ENCODE measurements around the gene GPR27.

GPR27 gene

DNA sequence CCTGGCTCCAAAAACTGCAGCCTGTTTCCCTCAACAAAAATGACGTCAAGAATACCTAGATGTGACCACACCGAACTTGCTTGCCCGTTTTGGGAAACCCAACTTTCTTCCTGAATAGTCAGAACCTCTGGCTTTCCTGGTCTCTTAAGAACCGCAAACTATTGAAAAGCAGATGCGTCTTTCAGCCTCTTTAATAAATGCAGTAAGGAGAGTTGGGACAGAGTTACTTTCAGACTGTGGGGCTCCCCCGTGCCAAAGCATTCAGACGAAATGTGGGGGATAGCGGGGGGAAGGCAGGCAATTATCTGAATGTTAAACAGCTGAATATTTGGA, 32.5 kb downstream of the GPR27 start:
- DNase-seq (ENCODE audit: low read depth in 2 of 2), result no peak

DNA sequence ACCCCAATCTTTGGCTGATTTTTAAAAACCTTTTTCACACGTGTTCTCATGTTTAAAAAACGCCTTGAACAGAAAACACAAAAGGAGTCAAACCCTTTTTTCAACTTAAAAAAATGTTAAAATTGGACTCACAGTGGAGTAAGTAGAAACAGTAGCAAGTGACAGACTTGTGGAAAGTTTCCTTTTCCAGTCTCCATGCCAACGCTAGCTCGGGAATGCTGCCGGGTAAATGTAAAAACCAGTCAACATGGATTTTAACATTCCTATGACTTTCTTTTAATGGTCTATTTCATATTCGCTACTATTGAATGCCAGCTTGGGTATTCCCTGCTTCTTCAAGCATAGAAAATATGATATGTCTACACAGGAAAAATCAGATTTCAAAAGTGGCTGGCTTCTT, 32.9 kb downstream of the GPR27 start:
- DNase-seq (ENCODE audit: low read depth in 2 of 2), result no peak

DNA sequence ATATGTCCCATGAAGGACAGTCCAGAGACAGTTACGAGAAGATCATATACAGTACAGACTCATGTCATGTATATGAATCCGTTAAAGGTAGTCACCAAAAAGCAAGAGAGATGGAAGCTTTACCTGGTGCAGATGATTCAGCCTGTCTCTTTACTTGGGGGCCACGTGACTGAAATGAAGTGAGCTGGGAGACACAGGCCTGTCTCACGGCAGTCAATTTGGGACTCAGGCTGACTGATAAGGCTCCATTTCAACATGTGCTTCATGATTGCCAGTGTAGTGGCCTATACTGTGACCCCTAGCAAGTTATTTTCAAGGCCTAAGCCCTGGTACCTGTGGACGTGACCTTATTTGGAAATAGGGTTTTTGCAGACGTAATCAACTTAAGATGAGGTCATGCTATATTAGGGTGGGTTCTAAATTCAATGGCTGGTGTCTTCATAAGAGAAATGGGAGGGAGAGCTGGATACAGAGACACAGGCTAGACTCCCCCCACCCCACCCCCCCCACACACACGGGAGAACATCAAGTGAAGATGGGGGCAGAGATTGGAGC, 34.3 kb downstream of the GPR27 start:
- no peak for DNase-seq (ENCODE audit: low read depth in 2 of 2)

DNA sequence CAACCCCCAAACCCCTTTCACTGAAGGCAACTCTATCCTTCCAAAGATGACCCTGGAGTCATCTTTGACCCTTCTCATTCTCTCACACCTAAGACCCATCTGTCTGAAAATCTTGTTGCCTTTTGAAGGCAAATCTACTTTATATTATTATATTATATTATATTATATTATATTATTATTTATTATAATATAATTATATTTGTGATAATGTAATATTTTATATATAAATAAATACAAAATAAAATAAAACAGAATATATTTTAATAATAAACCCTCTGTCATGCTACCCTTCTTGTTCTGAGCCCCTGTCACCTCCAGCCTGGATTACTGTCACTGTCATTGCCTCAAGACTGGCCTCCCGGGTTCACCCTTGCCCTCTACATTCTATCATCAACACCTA, 36.3 kb downstream of the GPR27 start:
- no peak for DNase-seq (ENCODE audit: low read depth in 2 of 2)

DNA sequence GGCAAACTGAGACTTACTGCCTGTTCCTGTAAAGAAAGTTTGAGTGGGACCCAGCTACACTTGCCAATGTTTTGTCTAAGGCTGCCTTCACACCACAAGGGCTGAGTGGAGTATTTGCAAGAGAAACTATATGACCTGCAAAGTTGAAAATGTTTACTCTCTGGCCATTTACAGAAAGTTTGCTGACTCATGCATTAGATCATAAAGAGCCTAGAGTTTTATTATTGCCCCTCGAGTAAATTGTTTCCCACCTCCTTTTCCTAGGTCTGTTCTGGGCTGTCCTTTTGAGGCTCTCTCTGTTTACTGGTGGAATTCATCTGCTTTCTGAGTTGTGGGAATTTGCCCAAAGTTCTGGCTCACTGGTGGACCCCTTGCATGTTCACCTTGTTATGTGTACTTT, 38.0 kb downstream of the GPR27 start:
- no peak for DNase-seq (ENCODE audit: low read depth in 2 of 2)

GRCh38 chr3:71796290-71796689, 42.6 kb downstream of the GPR27 start:
- no peak for DNase-seq (ENCODE audit: low read depth in 2 of 2)

DNA sequence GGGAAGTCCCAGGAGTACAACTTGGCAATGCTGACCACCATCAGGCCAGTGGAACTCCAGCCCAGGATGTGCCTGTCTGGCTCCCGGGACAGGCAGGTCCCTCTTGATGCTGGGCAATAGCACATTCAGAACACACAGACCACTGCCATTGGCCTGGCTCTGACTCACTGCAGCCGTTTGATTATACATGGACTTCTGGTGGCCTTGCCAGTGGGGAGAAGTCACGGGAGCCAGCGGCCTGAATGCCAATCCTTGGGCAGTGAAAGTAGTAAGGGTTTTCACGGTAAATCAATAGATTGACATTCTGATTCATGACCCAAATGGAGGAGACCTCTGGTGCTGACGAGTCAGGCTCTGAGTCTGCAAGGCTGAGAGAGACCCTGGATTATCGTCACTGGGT, 43.8 kb downstream of the GPR27 start:
- DNase-seq (ENCODE audit: low read depth in 2 of 2), result no peak

GRCh38 chr3:71800023-71800422, 46.4 kb downstream of the GPR27 start:
- DNase-seq (ENCODE audit: low read depth in 2 of 2), result no peak

DNA sequence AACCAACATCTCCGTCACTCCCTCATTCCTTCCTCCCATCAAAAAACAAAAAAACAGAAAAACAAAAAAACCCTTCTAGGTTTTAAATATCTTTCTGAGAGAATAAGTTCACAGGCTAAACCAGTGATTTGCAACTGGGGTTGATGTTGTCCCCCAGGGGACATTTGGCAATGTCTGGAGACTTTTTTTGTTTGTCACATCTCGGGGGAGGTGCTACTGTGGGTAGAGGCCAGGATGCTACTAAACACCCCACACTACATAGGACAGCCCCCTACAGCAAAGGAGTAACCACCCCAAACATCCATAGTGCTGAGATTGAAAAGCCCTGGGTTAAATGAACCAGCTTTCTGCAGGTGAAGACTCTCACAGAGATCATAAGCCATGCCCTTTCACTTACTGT, 48.3 kb downstream of the GPR27 start:
- DNase-seq (ENCODE audit: low read depth in 2 of 2), result no peak

DNA sequence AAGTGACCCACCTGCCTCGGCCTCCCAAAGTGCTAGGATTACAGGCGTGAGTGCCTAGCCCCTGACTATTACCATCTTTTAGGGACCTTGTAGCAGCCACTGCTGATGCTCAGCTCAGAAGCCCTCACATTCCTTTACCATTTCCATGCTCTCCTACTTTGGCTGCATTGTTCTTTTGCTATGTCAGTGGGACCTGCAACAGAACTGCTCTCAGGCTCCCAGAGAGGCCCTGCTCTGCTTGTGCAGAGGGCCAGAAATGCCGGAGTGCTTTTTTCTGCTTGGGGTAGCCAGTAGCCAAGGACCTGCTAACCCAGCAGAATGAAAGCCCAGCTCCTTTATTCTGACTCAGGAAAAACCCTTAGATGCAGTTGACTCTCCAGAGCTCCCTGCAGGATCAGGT, 49.6 kb downstream of the GPR27 start:
- DNase-seq (ENCODE audit: low read depth in 2 of 2), result no peak

DNA sequence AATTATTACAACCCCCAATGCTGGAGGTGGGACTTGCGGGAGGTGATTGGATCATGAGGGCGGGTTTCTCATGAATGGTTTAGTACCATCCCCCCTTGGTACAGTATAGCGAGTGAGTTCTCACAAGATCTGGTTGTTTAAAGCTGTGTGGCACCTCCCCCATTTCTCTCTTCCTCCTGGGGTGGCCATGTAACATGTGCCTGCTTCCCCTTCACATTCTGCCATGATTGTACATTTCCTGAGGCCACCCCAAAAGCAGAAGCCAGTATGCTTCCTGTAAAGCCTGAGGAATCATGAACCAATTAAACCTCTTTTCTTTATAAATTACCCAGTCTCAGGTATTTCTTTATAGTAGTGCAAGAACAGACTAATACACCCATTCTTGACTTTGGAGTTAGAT, 51.5 kb downstream of the GPR27 start:
- no peak for DNase-seq (ENCODE audit: low read depth in 2 of 2)

DNA sequence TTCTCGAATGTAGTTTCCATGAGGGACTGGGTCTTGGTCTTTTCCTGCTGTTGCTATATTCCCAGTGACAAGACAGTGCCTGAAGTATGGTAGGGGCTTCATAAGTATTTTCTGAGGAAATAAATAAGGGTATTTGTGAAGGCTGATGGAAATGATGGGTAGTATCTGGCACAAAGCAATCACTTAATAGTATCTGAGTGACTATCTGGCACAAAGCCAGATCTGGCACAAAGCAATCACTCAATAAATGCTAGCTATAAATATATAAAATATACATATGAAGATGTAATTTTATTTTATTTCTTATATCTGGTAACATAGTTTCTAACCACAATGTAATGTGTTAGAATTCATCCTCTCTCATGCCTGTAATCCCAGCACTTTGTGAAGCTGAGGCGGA, 52.0 kb downstream of the GPR27 start:
- no peak for DNase-seq (ENCODE audit: low read depth in 2 of 2)
